Hepatocyte (in vitro differentiated cells): ENCODE results near the gene ANAPC16.

Experiments
- EZH2phosphoT487 ChIP-seq: fragments of 200-600 bp; sonication (generic); IDR thresholded peaks from one replicate; pipeline ENCODE4 v1.6.1; 2018; ENCODE audit warnings: antibody characterized with exemption, mild to moderate bottlenecking, low read depth, moderate library complexity; ENCODE audit not compliant: unreplicated experiment, severe bottlenecking
- TF ChIP-seq, protein P1 (sequence below): fragments of 200-600 bp; sonication (generic); IDR thresholded peaks from 2 replicates; pipeline ENCODE4 v1.5.1; 2016; ENCODE audit warnings: antibody characterized with exemption, mild to moderate bottlenecking; ENCODE audit not compliant: poor library complexity

DNA sequence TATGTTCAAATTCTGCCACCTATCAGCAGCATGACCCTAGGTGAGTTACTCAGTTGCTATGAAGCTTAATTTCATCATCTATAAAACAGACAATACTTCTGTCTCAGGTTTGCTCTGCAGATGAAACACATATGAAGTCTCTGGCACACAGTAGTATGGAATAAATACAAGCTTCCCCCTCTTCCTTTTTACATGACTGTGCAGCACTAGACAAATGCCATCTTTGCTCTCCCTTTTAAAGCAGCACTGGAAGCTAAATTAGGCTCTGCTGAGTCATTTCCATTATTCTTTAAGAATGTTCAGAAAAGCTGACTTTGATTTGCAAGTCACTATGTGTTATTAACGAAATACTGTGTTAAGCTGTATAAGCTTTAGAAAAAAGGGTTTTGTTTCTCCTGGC is 40.7 kb upstream of the ANAPC16 start:
- TF ChIP-seq, protein P1, sequence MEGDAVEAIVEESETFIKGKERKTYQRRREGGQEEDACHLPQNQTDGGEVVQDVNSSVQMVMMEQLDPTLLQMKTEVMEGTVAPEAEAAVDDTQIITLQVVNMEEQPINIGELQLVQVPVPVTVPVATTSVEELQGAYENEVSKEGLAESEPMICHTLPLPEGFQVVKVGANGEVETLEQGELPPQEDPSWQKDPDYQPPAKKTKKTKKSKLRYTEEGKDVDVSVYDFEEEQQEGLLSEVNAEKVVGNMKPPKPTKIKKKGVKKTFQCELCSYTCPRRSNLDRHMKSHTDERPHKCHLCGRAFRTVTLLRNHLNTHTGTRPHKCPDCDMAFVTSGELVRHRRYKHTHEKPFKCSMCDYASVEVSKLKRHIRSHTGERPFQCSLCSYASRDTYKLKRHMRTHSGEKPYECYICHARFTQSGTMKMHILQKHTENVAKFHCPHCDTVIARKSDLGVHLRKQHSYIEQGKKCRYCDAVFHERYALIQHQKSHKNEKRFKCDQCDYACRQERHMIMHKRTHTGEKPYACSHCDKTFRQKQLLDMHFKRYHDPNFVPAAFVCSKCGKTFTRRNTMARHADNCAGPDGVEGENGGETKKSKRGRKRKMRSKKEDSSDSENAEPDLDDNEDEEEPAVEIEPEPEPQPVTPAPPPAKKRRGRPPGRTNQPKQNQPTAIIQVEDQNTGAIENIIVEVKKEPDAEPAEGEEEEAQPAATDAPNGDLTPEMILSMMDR: no peak
- no peak for TF ChIP-seq EZH2phosphoT487
